HG03064 (cell line): ENCODE data around the gene PEX16.

Experiments used
- ATAC-seq: cut with Tn5 transposase; IDR thresholded peaks from one replicate; pipeline ENCODE4 v1.9.1; 2021; ENCODE audit warnings: low read depth; ENCODE audit not compliant: unreplicated experiment

The PEX16 gene

GRCh38 chr11:45917623-45918330 is at the start of gene PEX16:
PEX16 (minus strand) TSS chr11:45917877; CDS start chr11:45917811, 66 bp downstream.
- peak; percentile 86 for ATAC-seq

GRCh38 chr11:45964911-45965389 is 47.3 kb upstream of the PEX16 start:
- ATAC-seq, result no peak

- ATAC-seq, result no peak
These were observed 44.1 kb upstream of the PEX16 start for GRCh38 chr11:45961751-45962240.

- no peak for ATAC-seq
These were observed 42.9 kb upstream of the PEX16 start for GRCh38 chr11:45960387-45961095.

GRCh38 chr11:45959851-45960250 is 42.2 kb upstream of the PEX16 start:
- ATAC-seq, result no peak

- ATAC-seq, result no peak
These were observed 32.3 kb upstream of the PEX16 start for GRCh38 chr11:45949992-45950407.

GRCh38 chr11:45948356-45948755 is 30.7 kb upstream of the PEX16 start:
- no peak for ATAC-seq

- ATAC-seq, result no peak
These were observed 30.2 kb upstream of the PEX16 start for GRCh38 chr11:45947885-45948284.

- ATAC-seq, result no peak
These were observed 27.8 kb upstream of the PEX16 start for GRCh38 chr11:45945397-45945999.

- no peak for ATAC-seq
These were observed 24.7 kb upstream of the PEX16 start for GRCh38 chr11:45942381-45942780.

- ATAC-seq, result no peak
These were observed 23.6 kb upstream of the PEX16 start for GRCh38 chr11:45941285-45941684.

GRCh38 chr11:45939836-45940235 is 22.2 kb upstream of the PEX16 start:
- no peak for ATAC-seq

GRCh38 chr11:45937916-45938315 is 20.2 kb upstream of the PEX16 start:
- no peak for ATAC-seq

- ATAC-seq, result no peak
These were observed 18.9 kb upstream of the PEX16 start for GRCh38 chr11:45936511-45937054.

- ATAC-seq, result no peak
These were observed 17.8 kb upstream of the PEX16 start for GRCh38 chr11:45935349-45936064.

- ATAC-seq, result no peak
These were observed 17.1 kb upstream of the PEX16 start for GRCh38 chr11:45934580-45935318.

- ATAC-seq, result no peak
These were observed 16.3 kb upstream of the PEX16 start for GRCh38 chr11:45933846-45934579.

- no peak for ATAC-seq
These were observed 15.6 kb upstream of the PEX16 start for GRCh38 chr11:45933131-45933831.
